DMS153 (cell line): ENCODE data around the gene ZNF334.

Experiments used
- DNase-seq: peaks from one replicate; lab custom pipeline; 2025; lab: John Stamatoyannopoulos, UW

ZNF334 gene

GRCh38 chr20:46512943-46513844, at the start of gene ZNF334:
TSS of gene ZNF334 (minus strand) at chr20:46513559. CDS start at chr20:46512102, 1,457 bp downstream.
- DNase-seq: peak; percentile 49

DNA sequence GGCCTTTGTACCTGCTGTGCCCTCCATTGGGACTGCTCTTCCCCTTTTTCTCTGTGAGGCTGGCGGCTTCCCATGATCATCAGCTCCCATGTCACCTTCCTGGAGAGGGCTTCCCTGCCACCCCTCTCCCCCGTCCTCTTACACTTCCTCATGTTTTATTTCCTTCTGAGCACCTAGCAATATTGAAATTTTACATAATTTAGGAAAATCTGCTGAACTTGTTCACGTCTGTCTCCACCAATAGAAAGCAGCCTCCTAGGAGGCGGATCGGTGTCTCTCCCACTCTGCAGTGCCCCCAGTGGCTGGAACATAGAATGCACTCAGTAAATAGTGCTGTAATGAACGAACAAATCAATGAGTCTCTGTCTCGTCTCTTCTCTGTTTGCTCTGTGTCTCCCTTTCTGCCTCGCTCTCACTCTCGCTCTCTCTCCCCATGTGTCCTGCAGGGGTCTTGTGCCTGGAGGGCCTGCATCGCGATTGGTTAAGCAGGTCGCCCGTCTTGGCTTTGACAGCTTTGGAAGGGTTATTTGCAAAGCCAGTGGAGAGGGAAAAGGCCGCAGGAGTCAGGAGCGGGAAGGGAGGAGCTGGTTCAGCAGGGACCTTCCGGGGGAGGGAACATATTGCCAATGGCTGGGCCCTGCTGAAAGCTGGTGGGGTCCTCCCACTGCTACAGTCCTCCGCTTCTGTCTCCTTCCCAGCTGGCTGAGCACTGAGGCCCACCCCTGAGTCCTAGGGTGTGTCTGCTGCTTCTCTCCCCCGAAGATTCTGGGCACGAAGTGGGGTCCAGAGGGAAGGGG, 49.2 kb upstream of the ZNF334 start:
- peak; percentile 68 for DNase-seq

- DNase-seq: no peak
Measured at GRCh38 chr20:46562009-46562372, 48.6 kb upstream of the ZNF334 start.

GRCh38 chr20:46559685-46560440, 46.5 kb upstream of the ZNF334 start:
- peak; percentile 25 for DNase-seq

GRCh38 chr20:46559001-46559400, 45.6 kb upstream of the ZNF334 start:
- DNase-seq: no peak

GRCh38 chr20:46558511-46558959, 45.2 kb upstream of the ZNF334 start:
- DNase-seq: peak; percentile 48

GRCh38 chr20:46557231-46557956, 44.0 kb upstream of the ZNF334 start:
- no peak for DNase-seq

DNA sequence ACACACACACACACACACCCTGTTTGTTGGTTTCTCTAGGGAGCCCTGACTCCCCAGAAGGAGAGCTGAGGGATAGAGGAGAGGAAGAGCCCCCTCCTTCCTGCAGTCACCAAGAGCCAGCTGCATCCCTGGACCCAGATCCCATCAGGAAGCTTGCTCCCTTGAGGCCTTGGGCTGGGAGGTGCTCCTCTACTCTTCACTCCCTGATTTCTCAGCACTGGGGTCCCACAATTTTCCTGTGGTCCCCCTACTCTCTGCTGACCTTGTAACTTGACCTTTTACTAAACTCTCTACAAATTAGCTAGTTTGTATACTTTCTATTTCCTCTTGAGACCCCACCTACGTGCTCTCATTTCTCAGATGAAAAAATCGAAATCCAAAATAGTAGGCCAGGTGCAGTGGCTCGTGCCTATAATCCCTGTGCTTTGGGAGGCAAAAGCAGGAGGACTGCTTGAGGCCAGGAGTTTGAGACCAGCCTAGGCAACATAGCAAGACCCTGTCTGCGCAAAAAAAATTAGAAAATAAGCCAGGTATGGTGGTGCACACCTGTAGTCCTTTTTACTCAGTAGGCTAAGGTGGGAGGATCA, 42.1 kb upstream of the ZNF334 start:
- no peak for DNase-seq

GRCh38 chr20:46554828-46555227, 41.5 kb upstream of the ZNF334 start:
- DNase-seq: no peak

DNA sequence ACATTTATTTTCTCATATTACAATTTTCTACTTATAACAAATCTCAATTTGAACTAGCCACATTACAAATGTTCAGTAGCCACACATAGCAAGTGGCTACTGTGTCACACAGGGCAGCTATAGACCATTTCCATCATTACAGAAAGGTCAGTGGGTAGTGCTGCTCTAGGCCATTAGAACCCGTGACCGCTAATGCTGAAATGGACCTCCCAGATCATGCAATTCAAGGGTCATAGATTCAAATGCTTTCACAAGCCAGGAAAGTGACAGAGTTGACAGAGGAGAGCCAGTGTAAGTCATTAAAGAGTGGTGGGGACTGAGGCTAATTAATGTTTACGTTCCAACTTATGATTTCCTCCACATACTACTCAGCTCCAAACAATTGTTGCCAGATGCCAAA, 40.6 kb upstream of the ZNF334 start:
- no peak for DNase-seq

GRCh38 chr20:46552460-46553420, 39.4 kb upstream of the ZNF334 start:
- DNase-seq: no peak

DNA sequence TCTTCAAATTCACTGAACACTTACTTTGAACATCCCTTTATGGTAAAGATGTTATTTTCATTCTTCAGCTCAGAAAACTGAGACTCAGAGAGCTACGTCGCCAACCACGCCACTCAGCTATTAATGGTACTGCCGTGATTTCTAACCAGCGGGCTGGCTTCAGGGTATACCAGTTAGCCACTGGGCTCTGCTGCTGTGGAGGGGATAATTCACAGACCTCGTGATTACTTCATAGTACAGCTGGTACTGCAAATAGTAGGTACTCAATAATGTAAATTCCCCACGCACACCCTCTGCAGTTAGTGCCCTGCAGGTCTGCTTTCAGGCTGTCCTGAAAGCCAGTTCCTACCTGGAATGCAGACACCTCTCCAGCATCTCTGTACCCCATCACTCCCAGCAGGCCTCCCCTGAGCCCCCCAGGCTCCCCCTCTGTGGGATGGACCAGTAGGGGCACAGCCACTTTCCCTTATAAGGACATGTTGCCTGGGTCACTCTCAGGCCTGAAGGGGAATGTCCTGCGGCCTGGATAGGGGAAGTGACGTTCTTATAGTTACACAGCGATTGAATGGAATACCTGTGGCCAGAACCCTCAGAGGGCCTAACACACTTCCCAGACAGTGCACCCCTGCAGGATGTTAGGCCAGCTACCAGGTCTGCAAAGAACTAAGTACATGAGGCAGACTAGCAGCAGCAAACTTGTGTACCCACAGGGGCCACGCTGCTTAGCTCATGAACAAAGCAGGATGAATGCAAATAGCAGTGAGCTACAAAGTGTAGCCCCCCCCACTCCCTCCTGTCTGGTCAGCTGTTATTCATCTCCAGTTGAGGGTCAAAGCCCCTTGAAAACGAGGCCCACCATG, 38.4 kb upstream of the ZNF334 start:
- DNase-seq: no peak

GRCh38 chr20:46550461-46550860, 37.1 kb upstream of the ZNF334 start, which contains the start of gene OCSTAMP:
TSS of gene OCSTAMP (minus strand) at chr20:46550654. CDS start at chr20:46550560, 94 bp downstream.
- DNase-seq: no peak

GRCh38 chr20:46549188-46549972, 36.0 kb upstream of the ZNF334 start:
- no peak for DNase-seq

- no peak for DNase-seq
Measured at GRCh38 chr20:46548688-46549087, 35.3 kb upstream of the ZNF334 start.

GRCh38 chr20:46547995-46548394, 34.6 kb upstream of the ZNF334 start:
- no peak for DNase-seq

GRCh38 chr20:46546936-46547335, 33.6 kb upstream of the ZNF334 start:
- no peak for DNase-seq

GRCh38 chr20:46546298-46546697, 32.9 kb upstream of the ZNF334 start:
- DNase-seq: no peak
